ENCODE measurements around the gene HDLBP.

Gene HDLBP

DNA sequence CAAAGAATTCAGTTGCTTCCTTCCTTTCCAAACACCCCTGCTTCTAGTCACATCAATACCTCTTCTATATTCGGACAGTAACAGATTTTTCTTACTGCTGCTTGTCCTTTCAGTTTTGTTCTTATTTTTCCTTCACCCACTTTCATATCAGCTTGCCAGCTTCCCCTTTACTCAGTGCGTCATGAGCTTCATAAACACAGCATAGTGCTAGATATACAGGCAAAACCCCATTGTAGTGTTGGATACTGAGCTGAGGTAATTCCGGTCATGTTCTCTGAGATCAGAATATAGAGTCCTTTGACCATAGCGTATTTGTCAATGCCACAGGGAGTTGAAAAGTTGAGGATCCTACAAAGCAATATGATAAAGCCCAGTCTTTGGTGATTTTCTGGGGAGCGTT is 43.0 kb upstream of the HDLBP start (continued):
- TF ChIP-seq CSDC2 (CRISPR knock-in tag; IDR thresholded peaks at IDR 0.05) (no peak), RARB (CRISPR knock-in tag; IDR thresholded peaks at IDR 0.05) (no peak)

GRCh38 chr2:241357531-241357930 is 42.1 kb upstream of the HDLBP start:
- ATAC-seq, result no peak
- no peak for TF ChIP-seq ZFP30 (CRISPR knock-in tag; IDR thresholded peaks at IDR 0.05)
- TF ChIP-seq ZNF8 (CRISPR knock-in tag; IDR thresholded peaks at IDR 0.05), result no peak
- TF ChIP-seq ARNTL (CRISPR knock-in tag; IDR thresholded peaks at IDR 0.05; ENCODE audit: borderline replicate concordance, low read depth), result no peak
- TF ChIP-seq OSR1 (CRISPR knock-in tag; IDR thresholded peaks at IDR 0.05), result no peak
- TF ChIP-seq CSRNP3 (CRISPR knock-in tag; IDR thresholded peaks at IDR 0.05), result no peak
- no peak for TF ChIP-seq ZFP3 (CRISPR knock-in tag; IDR thresholded peaks at IDR 0.05)
- TF ChIP-seq, protein P1, sequence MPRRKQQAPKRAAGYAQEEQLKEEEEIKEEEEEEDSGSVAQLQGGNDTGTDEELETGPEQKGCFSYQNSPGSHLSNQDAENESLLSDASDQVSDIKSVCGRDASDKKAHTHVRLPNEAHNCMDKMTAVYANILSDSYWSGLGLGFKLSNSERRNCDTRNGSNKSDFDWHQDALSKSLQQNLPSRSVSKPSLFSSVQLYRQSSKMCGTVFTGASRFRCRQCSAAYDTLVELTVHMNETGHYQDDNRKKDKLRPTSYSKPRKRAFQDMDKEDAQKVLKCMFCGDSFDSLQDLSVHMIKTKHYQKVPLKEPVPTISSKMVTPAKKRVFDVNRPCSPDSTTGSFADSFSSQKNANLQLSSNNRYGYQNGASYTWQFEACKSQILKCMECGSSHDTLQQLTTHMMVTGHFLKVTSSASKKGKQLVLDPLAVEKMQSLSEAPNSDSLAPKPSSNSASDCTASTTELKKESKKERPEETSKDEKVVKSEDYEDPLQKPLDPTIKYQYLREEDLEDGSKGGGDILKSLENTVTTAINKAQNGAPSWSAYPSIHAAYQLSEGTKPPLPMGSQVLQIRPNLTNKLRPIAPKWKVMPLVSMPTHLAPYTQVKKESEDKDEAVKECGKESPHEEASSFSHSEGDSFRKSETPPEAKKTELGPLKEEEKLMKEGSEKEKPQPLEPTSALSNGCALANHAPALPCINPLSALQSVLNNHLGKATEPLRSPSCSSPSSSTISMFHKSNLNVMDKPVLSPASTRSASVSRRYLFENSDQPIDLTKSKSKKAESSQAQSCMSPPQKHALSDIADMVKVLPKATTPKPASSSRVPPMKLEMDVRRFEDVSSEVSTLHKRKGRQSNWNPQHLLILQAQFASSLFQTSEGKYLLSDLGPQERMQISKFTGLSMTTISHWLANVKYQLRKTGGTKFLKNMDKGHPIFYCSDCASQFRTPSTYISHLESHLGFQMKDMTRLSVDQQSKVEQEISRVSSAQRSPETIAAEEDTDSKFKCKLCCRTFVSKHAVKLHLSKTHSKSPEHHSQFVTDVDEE (CRISPR knock-in tag; IDR thresholded peaks at IDR 0.05), result no peak
- no peak for TF ChIP-seq PPARA (CRISPR knock-in tag; IDR thresholded peaks at IDR 0.05; ENCODE audit: borderline replicate concordance)
- no peak for TF ChIP-seq SNAI2 (CRISPR knock-in tag; IDR thresholded peaks at IDR 0.05)
- TF ChIP-seq, protein P2, sequence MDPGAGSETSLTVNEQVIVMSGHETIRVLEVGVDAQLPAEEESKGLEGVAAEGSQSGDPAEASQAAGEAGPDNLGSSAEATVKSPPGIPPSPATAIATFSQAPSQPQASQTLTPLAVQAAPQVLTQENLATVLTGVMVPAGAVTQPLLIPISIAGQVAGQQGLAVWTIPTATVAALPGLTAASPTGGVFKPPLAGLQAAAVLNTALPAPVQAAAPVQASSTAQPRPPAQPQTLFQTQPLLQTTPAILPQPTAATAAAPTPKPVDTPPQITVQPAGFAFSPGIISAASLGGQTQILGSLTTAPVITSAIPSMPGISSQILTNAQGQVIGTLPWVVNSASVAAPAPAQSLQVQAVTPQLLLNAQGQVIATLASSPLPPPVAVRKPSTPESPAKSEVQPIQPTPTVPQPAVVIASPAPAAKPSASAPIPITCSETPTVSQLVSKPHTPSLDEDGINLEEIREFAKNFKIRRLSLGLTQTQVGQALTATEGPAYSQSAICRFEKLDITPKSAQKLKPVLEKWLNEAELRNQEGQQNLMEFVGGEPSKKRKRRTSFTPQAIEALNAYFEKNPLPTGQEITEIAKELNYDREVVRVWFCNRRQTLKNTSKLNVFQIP (CRISPR knock-in tag; IDR thresholded peaks at IDR 0.05; ENCODE audit: borderline replicate concordance, low read depth), result no peak
- TF ChIP-seq PATZ1 (CRISPR knock-in tag; IDR thresholded peaks at IDR 0.05; ENCODE audit: borderline replicate concordance), result no peak
- no peak for TF ChIP-seq BACH2 (CRISPR knock-in tag; IDR thresholded peaks at IDR 0.05; ENCODE audit: borderline replicate concordance)
- no peak for TF ChIP-seq ZNF70 (CRISPR knock-in tag; IDR thresholded peaks at IDR 0.05)
- no peak for TF ChIP-seq ZC3H10 (CRISPR knock-in tag; IDR thresholded peaks at IDR 0.05)
- TF ChIP-seq TOX (CRISPR knock-in tag; IDR thresholded peaks at IDR 0.05; ENCODE audit: borderline replicate concordance), result no peak
- no peak for TF ChIP-seq ZNF565 (CRISPR knock-in tag; conservative IDR thresholded peaks at IDR 0.05; ENCODE audit: low read depth)
- no peak for TF ChIP-seq CSDC2 (CRISPR knock-in tag; IDR thresholded peaks at IDR 0.05)
- TF ChIP-seq, protein P3, sequence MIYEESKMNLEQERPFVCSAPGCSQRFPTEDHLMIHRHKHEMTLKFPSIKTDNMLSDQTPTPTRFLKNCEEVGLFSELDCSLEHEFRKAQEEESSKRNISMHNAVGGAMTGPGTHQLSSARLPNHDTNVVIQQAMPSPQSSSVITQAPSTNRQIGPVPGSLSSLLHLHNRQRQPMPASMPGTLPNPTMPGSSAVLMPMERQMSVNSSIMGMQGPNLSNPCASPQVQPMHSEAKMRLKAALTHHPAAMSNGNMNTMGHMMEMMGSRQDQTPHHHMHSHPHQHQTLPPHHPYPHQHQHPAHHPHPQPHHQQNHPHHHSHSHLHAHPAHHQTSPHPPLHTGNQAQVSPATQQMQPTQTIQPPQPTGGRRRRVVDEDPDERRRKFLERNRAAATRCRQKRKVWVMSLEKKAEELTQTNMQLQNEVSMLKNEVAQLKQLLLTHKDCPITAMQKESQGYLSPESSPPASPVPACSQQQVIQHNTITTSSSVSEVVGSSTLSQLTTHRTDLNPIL (CRISPR knock-in tag; IDR thresholded peaks at IDR 0.05; ENCODE audit: low read depth), result no peak

DNA sequence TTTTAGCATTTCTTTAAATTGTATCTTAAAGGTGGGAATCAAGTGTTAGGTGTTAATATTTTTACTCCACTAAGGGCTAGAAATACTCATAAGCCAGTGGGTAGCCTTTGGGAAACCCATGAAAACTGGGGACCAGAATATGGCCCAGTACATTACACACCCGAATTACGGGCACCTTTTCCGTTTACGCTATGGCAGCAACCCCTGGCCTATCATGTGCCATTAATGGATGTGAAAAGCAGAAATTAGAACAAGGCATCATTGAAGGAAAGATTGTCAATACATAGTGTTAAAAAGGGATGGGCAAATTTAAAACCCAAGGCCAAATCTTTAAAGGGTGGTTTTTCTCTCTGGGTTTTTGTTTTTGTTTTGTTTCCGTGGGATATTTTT is 41.4 kb upstream of the HDLBP start:
- ATAC-seq, result peak; percentile 4; the same call in 1 of the 3 replicates
- no peak for TF ChIP-seq ZC3H10 (CRISPR knock-in tag; IDR thresholded peaks at IDR 0.05)
- TF ChIP-seq, protein P1 (CRISPR knock-in tag; IDR thresholded peaks at IDR 0.05), result no peak
- TF ChIP-seq BACH2 (CRISPR knock-in tag; IDR thresholded peaks at IDR 0.05; ENCODE audit: borderline replicate concordance), result no peak
- no peak for TF ChIP-seq PATZ1 (CRISPR knock-in tag; IDR thresholded peaks at IDR 0.05; ENCODE audit: borderline replicate concordance)
- no peak for TF ChIP-seq ZFP3 (CRISPR knock-in tag; IDR thresholded peaks at IDR 0.05)
- TF ChIP-seq SNAI2 (CRISPR knock-in tag; IDR thresholded peaks at IDR 0.05), result no peak
- no peak for TF ChIP-seq ZFP30 (CRISPR knock-in tag; IDR thresholded peaks at IDR 0.05)
- TF ChIP-seq GLIS3 (CRISPR knock-in tag; IDR thresholded peaks at IDR 0.05), result no peak
- no peak for TF ChIP-seq ISL1 (CRISPR knock-in tag; IDR thresholded peaks at IDR 0.05)
